Adrenal gland (tissue), 5 donors: Measurements from ENCODE around the gene TAF1B.

Source experiments
- POLR2A ChIP-seq, 2 donors: fragments of 450-650 bp; IDR thresholded peaks; one replicate each; pipeline ENCODE4 v1.6.1; 2017; ENCODE audit warnings: antibody characterized with exemption in 2 of 2, mild to moderate bottlenecking in 2 of 2, moderate library complexity in 1 of 2
- TF ChIP-seq, protein P1 (sequence below), 6 experiments: fragments of 450-650 bp in 4 of 6; fragments of 200-600 bp in 2 of 6; sonication (generic) in 1 of 6; IDR thresholded peaks; 1 replicate in 5 of 6; 2 replicates in 1 of 6; pipeline versions ENCODE4 v1.5.1 to v1.8.0; 2016 to 2021; ENCODE audit warnings: antibody characterized with exemption in 6 of 6, mild to moderate bottlenecking in 2 of 6, moderate library complexity in 1 of 6
- donor health status: DM: no; HTN: no; CAD: no.

DNA sequence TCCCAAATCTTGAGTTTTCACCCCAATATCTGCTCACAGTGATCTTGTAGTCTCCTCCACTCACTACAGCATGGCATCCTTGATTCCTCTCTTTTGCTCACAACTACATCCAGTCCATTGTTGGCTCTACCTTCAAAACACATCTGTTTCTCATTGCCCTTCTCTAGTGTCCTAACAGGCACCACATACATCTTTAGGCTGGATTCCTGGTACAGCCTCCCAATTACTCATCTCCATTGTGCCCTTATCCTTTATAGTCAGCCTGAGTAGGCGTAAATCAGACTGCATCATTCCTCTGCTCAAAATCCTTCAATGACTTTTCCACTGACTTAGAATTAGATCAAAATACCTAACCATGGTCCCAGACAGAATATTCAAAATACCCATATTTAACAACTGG lies 10.7 kb upstream of the TAF1B start:
- TF ChIP-seq, protein P1, sequence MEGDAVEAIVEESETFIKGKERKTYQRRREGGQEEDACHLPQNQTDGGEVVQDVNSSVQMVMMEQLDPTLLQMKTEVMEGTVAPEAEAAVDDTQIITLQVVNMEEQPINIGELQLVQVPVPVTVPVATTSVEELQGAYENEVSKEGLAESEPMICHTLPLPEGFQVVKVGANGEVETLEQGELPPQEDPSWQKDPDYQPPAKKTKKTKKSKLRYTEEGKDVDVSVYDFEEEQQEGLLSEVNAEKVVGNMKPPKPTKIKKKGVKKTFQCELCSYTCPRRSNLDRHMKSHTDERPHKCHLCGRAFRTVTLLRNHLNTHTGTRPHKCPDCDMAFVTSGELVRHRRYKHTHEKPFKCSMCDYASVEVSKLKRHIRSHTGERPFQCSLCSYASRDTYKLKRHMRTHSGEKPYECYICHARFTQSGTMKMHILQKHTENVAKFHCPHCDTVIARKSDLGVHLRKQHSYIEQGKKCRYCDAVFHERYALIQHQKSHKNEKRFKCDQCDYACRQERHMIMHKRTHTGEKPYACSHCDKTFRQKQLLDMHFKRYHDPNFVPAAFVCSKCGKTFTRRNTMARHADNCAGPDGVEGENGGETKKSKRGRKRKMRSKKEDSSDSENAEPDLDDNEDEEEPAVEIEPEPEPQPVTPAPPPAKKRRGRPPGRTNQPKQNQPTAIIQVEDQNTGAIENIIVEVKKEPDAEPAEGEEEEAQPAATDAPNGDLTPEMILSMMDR (IDR thresholded peaks at IDR 0.05) = no peak
- no peak for TF ChIP-seq POLR2A (IDR thresholded peaks at IDR 0.05)
